Breast epithelium (tissue), 3 donors: ENCODE data around the gene AOC3.

Experiments
- POLR2A ChIP-seq: fragments of 450-650 bp; IDR thresholded peaks from one replicate; pipeline ENCODE4 v1.6.1; 2016; ENCODE audit warnings: antibody characterized with exemption, mild to moderate bottlenecking, moderate library complexity
- POLR2AphosphoS5 ChIP-seq, 3 donors: sonication (generic); formaldehyde crosslinking; IDR thresholded peaks; one replicate each; pipeline ENCODE4 v1.6.1; 2017; ENCODE audit warnings: antibody characterized with exemption in 3 of 3
- TF ChIP-seq, protein P1 (sequence below), 3 donors: fragments of 450-650 bp; IDR thresholded peaks; one replicate each; pipeline ENCODE4 v1.5.1; 2016 to 2017; ENCODE audit warnings: antibody characterized with exemption in 3 of 3, mild to moderate bottlenecking in 3 of 3, moderate library complexity in 3 of 3

DNA sequence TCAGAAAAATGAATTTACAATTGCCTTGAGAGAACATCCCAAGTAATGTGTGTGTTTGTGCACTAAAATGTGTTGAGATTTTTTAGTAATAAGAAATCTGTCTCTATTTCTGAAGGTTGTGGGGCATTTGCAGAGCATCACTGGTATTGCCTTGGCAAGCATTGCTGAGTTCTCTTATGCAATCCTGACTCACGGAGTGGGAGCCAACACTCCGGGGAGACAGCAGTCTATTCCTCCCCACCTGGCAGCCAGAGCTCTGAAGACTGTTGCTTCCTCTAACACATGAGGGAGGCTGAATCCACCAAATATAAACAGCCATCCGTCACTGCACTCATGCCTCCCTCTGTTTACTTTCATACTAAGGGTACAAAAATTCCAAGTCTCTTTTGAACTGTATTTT is 41.7 kb upstream of the AOC3 start:
- TF ChIP-seq, protein P1, sequence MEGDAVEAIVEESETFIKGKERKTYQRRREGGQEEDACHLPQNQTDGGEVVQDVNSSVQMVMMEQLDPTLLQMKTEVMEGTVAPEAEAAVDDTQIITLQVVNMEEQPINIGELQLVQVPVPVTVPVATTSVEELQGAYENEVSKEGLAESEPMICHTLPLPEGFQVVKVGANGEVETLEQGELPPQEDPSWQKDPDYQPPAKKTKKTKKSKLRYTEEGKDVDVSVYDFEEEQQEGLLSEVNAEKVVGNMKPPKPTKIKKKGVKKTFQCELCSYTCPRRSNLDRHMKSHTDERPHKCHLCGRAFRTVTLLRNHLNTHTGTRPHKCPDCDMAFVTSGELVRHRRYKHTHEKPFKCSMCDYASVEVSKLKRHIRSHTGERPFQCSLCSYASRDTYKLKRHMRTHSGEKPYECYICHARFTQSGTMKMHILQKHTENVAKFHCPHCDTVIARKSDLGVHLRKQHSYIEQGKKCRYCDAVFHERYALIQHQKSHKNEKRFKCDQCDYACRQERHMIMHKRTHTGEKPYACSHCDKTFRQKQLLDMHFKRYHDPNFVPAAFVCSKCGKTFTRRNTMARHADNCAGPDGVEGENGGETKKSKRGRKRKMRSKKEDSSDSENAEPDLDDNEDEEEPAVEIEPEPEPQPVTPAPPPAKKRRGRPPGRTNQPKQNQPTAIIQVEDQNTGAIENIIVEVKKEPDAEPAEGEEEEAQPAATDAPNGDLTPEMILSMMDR (IDR thresholded peaks at IDR 0.05) = no peak
- TF ChIP-seq POLR2A = no peak
- TF ChIP-seq POLR2AphosphoS5 (IDR thresholded peaks at IDR 0.05) = no peak
